GM18951 (cell line): ENCODE measurements around the gene OBP2A.

Source experiments
- POLR2A ChIP-seq: IDR thresholded peaks from 4 replicates; pipeline ENCODE4 v1.6.1; 2011; ENCODE audit warnings: mild to moderate bottlenecking; ENCODE audit not compliant: insufficient read length, insufficient read depth; ENCODE audit errors: extremely low read depth
- in situ Hi-C: fragments of 300-500 bp; cut with MboI; formaldehyde crosslinking; loops from one replicate; pipeline ENCODE4 v1.12.0; 2022; ENCODE audit warnings: low sequenced_read_pairs, mixed read lengths, inconsistent platforms; ENCODE audit not compliant: unreplicated experiment

Gene OBP2A

GRCh38 chr9:135559606-135560005 is 13.7 kb downstream of the OBP2A start:
- in situ Hi-C loops, result no loop called here
- TF ChIP-seq POLR2A, result no peak

- in situ Hi-C loops, result no loop called here
Measured at GRCh38 chr9:135561391-135562234, 15.7 kb downstream of the OBP2A start, which contains the start of gene PAEP. PAEP (plus strand) TSS chr9:135561756.

GRCh38 chr9:135562235-135562745 is 16.4 kb downstream of the OBP2A start:
- in situ Hi-C loops, result no loop called here
- TF ChIP-seq POLR2A, result no peak

More at GRCh38 chr9:135561391-135562234, 15.7 kb downstream of the OBP2A start, which contains the start of gene PAEP:
- TF ChIP-seq POLR2A, result no peak

GRCh38 chr9:135563039-135563476 is 17.1 kb downstream of the OBP2A start:
- in situ Hi-C loops, result no loop called here
- TF ChIP-seq POLR2A, result no peak

GRCh38 chr9:135563858-135564257 is 17.9 kb downstream of the OBP2A start:
- no peak for TF ChIP-seq POLR2A
- in situ Hi-C loops, result no loop called here

GRCh38 chr9:135565141-135565628 is 19.3 kb downstream of the OBP2A start:
- no peak for TF ChIP-seq POLR2A
- in situ Hi-C loops, result no loop called here

GRCh38 chr9:135565636-135566035 is 19.7 kb downstream of the OBP2A start:
- in situ Hi-C loops, result no loop called here
- TF ChIP-seq POLR2A, result no peak

GRCh38 chr9:135566552-135566951 is 20.6 kb downstream of the OBP2A start:
- in situ Hi-C loops, result no loop called here

GRCh38 chr9:135567311-135567710 is 21.4 kb downstream of the OBP2A start:
- in situ Hi-C loops, result no loop called here
- TF ChIP-seq POLR2A, result no peak

More at GRCh38 chr9:135566552-135566951, 20.6 kb downstream of the OBP2A start:
- TF ChIP-seq POLR2A, result no peak

GRCh38 chr9:135568026-135568425 is 22.1 kb downstream of the OBP2A start:
- in situ Hi-C loops, result no loop called here
- TF ChIP-seq POLR2A, result no peak

- in situ Hi-C loops, result no loop called here
- no peak for TF ChIP-seq POLR2A
Measured at GRCh38 chr9:135570456-135570855, 24.5 kb downstream of the OBP2A start.

GRCh38 chr9:135572233-135572632 is 26.3 kb downstream of the OBP2A start:
- in situ Hi-C loops, result no loop called here
- no peak for TF ChIP-seq POLR2A

- TF ChIP-seq POLR2A, result no peak
- in situ Hi-C loops, result no loop called here
Measured at GRCh38 chr9:135573124-135573523, 27.2 kb downstream of the OBP2A start.

- no peak for TF ChIP-seq POLR2A
- in situ Hi-C loops, result no loop called here
Measured at GRCh38 chr9:135574331-135574730, 28.4 kb downstream of the OBP2A start.
